ENCODE measurements around the gene EPM2A. TPM values are rescaled to one million over a fixed set of nuclear protein-coding genes. Genes with fewer than 3 reads are reported as not detected.

The EPM2A gene
- total and polyA plus RNA-seq, 8 donors: 2.6 to 4.8 (median 4.3) TPM

DNA sequence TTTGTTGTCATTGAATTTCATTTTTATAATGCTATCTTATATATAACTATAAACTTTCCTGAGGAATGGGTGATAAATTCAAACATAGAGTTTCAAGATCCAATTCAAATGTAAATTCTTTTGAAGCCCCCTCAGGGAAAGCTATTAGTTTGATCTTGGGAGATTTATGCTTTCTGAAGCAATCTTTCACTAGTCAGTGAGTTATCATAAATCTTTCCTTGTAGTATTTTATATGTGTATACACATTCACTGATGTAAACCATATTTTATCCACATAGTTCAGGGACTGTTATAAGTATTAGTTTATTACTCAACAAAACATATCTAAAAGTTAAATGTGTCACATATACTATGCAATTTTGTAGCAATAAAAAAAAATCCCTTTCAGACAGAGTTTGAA, 2.9 kb upstream of the EPM2A start:
- ATAC-seq (no peak), DNase-seq (no peak), FAIRE-seq (no peak)
- H3K9me3 ChIP-seq: no peaks in the 10 kb centered on the region
- intact Hi-C loops (cut with DNase I): no loop called here
- no peaks in the 10 kb centered on the region for H3K27me3 ChIP-seq
- no peak overlapping the region for H3K4me3 ChIP-seq
- H3K27ac ChIP-seq: no peak overlapping the region
- H3K36me3 ChIP-seq: no peaks in the 10 kb centered on the region
- peaks cover 0 to 19% (median 0%) of the 10 kb centered on the region in 3 donors for H3K4me1 ChIP-seq
- TF ChIP-seq, protein P1, sequence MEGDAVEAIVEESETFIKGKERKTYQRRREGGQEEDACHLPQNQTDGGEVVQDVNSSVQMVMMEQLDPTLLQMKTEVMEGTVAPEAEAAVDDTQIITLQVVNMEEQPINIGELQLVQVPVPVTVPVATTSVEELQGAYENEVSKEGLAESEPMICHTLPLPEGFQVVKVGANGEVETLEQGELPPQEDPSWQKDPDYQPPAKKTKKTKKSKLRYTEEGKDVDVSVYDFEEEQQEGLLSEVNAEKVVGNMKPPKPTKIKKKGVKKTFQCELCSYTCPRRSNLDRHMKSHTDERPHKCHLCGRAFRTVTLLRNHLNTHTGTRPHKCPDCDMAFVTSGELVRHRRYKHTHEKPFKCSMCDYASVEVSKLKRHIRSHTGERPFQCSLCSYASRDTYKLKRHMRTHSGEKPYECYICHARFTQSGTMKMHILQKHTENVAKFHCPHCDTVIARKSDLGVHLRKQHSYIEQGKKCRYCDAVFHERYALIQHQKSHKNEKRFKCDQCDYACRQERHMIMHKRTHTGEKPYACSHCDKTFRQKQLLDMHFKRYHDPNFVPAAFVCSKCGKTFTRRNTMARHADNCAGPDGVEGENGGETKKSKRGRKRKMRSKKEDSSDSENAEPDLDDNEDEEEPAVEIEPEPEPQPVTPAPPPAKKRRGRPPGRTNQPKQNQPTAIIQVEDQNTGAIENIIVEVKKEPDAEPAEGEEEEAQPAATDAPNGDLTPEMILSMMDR (IDR thresholded peaks at IDR 0.05): no peak

DNA sequence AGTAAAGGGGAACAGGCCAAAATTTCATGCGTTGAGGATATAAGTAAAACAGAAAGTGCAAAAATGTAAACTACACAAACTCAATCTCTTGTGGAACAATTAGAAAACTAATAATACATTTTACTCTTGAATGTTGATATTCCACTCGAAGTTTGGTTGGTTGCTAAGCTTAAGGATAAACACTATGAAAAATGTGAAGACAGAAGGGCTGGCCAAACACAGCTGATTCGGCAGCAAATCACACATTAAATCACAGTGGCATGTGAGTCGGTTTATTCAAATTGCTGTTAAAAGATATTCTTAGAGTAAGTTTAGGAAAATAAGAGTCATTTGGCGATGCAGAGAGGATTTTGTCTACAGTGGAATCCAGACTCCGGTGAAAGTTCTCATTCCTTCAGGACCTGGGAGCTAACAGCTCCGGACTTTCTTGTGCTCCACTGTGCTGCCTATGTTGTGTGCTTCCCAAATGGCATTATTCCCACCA, 1.4 kb upstream of the EPM2A start:
- peak overlapping the region in 2 of 4 donors; percentile 98 to 99 for H3K27ac ChIP-seq
- intact Hi-C loops (cut with DNase I): no loop called here
- ATAC-seq (peak in 1 of 4 donors; percentile 17), DNase-seq (peak in 2 of 6 donors; percentile 19 to 20), FAIRE-seq (peak; percentile 92)
- no peaks in the 10 kb centered on the region for H3K9me3 ChIP-seq
- TF ChIP-seq, protein P1 (IDR thresholded peaks at IDR 0.05): no peak
- peak overlapping the region in 2 of 4 donors; percentile 74 to 82 for H3K4me3 ChIP-seq
- peaks cover 0 to 19% (median 0%) of the 10 kb centered on the region in 3 donors for H3K4me1 ChIP-seq
- WGBS, 2 donors: 28 to 41% methylated on average over 7 of the region's 7 CpGs
- H3K36me3 ChIP-seq: no peaks in the 10 kb centered on the region
- H3K27me3 ChIP-seq: no peaks in the 10 kb centered on the region

DNA sequence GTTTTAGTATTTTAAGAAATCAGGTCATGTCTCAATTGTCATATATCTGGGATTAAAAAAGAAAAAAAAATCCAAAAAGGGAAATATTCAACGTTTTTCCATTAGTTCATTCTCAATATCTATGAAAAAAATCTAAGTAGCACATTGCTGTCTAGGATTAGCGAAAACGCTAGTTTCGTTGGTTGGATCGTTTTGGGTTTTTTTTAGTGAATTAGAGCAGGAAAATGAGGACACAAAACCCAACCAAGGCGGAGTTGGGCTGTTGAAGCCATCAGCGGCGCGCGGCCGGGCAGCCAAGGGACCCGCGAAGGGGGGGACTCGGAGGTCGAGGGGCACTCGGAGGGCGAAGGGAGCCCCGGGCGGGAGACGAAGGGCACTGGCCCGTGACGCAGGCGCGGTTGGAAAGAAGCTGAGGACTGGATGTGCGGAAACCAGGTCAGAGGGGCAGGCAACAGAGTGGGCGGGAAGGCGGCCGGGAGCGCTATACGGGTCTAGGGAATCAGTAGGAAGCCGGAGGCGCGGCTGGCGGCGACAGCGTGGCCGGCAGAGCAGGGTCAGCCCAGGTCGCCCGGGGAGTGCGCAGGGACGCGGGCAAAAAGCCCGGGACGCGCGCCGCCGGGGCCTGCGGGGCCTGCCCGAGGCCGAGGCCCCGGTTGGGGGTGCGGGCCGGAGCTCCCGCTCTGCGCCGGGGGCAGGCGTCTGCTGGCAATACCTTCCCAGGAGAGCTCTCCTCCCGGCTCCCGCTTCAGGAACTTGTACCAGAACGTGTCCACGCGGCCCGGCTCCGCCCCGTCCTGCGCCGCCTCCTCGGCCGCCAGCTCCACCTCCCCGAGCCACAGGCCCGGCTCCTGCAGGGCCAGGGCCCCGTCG, 599 bp downstream of the EPM2A start:
- intact Hi-C loops (cut with DNase I): no loop called here
- FAIRE-seq: no peak

DNA sequence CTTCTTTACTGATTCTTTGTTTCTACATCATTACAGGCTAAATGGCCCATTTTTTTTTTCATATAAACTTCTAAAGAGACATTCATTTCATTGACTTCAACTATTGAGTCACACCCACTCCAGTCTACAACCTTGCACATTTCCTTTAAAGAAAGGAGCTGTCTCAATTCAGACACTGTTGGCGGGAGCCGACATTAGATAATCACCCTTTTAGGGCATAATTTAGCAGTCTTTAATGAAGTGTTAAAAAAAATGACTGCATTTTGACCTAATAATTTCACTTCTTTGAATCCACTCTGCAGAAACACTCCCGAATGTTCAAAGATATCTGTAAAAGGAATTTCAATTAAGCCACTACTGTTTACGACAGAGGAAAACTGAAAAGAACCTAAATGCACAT, 1.5 kb downstream of the EPM2A start:
- Histone ChIP-seq H3K36me3 (no peaks in the 10 kb centered on the region), H3K27ac (peak overlapping the region in 2 of 4 donors; percentile 98 to 99), H3K4me3 (peak overlapping the region in 2 of 4 donors; percentile 74 to 82), H3K27me3 (no peaks in the 10 kb centered on the region), H3K4me1 (peaks cover 0 to 19% (median 0%) of the 10 kb centered on the region in 3 donors), H3K9me3 (no peaks in the 10 kb centered on the region)
- WGBS, 2 donors: 16 to 20% methylated on average over 4 of the region's 4 CpGs
- FAIRE-seq: no peak
- intact Hi-C loops (cut with DNase I): no loop called here
- TF ChIP-seq, protein P1 (IDR thresholded peaks at IDR 0.05): no peak
- DNase-seq: no peak
- ATAC-seq: no peak

More for the DNA sequence above, 599 bp downstream of the EPM2A start:
- H3K27me3 ChIP-seq: no peaks in the 10 kb centered on the region
- H3K27ac ChIP-seq: peak overlapping the region; percentile 92 to 99 (median 97)
- H3K4me3 ChIP-seq: peak overlapping the region; percentile 40 to 82 (median 72)
- H3K9me3 ChIP-seq: no peaks in the 10 kb centered on the region
- H3K4me1 ChIP-seq: peaks cover 0 to 19% (median 0%) of the 10 kb centered on the region in 3 donors
- TF ChIP-seq, protein P1 (IDR thresholded peaks at IDR 0.05): no peak
- 0% methylated on average over 58 to 74 of the region's 74 CpGs for WGBS, 2 donors
- H3K36me3 ChIP-seq: no peaks in the 10 kb centered on the region
- DNase-seq (peak; percentile 89 to 96 (median 92)), ATAC-seq (peak; percentile 84 to 91 (median 88))

DNA sequence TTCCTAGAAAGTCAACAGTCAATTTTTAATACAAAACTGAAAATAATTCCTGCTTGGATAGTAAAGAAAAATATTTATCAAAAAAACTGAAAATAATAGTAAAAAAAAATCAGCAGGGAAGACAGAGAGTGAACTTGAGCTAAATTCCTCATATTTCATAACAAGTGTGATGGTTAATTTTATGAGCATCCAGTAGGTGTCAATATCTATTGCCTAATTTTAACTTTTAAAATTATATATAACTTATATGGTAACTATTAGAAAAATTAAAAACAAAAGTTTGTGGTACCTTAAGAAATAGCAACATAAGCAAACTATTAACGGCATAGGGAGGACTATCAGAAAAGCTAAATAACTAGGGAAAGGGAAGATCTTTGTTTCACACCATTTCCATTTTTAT, 2.1 kb downstream of the EPM2A start:
- Histone ChIP-seq H3K36me3 (no peaks in the 10 kb centered on the region), H3K4me1 (peaks cover 0 to 19% (median 0%) of the 10 kb centered on the region in 3 donors), H3K4me3 (no peak overlapping the region), H3K27ac (no peak overlapping the region), H3K9me3 (no peaks in the 10 kb centered on the region), H3K27me3 (no peaks in the 10 kb centered on the region)
- DNase-seq (no peak), FAIRE-seq (no peak), ATAC-seq (no peak)
- intact Hi-C loops (cut with DNase I): no loop called here
- TF ChIP-seq, protein P1 (IDR thresholded peaks at IDR 0.05): no peak
- 84 to 94% methylated on average over 1 of the region's 1 CpG for WGBS, 2 donors
